Transverse colon (tissue), 3 donors: ENCODE measurements around the gene GRK3.

Experiments
- POLR2A ChIP-seq: fragments of 450-650 bp; IDR thresholded peaks from one replicate; pipeline ENCODE4 v1.6.1; 2016; ENCODE audit warnings: antibody characterized with exemption, mild to moderate bottlenecking, moderate library complexity
- TF ChIP-seq, protein P1 (sequence below), 5 experiments: fragments of 200-600 bp in 3 of 5; fragments of 450-650 bp in 2 of 5; sonication (generic) in 3 of 5; IDR thresholded peaks; 1 replicate in 2 of 5; 2 replicates in 3 of 5; pipeline ENCODE4 v1.5.1; 2016 to 2017; ENCODE audit warnings: antibody characterized with exemption in 5 of 5, inconsistent platforms in 3 of 5, mild to moderate bottlenecking in 2 of 5, moderate library complexity in 1 of 5

DNA sequence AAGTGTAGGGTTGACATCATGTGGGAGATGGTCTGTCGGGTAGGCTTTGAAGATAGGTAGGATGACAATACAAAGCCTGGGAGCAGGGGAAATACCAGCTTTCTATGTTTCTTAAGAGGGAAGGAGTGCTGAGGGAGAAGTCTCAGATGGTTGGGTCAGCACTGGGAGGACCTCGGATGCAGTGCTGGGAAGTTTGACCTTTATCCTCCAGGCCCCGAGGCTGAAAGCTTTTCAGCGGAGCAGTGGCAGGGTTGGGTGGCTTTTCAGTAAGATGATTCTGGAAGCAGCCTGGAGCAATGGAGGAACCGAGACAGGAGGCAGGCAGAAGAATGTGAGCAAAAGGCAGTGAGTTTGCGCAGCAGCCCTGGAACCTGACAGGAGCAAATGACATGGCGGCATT, 134.0 kb downstream of the GRK3 start:
- no peak for TF ChIP-seq POLR2A
- TF ChIP-seq, protein P1, sequence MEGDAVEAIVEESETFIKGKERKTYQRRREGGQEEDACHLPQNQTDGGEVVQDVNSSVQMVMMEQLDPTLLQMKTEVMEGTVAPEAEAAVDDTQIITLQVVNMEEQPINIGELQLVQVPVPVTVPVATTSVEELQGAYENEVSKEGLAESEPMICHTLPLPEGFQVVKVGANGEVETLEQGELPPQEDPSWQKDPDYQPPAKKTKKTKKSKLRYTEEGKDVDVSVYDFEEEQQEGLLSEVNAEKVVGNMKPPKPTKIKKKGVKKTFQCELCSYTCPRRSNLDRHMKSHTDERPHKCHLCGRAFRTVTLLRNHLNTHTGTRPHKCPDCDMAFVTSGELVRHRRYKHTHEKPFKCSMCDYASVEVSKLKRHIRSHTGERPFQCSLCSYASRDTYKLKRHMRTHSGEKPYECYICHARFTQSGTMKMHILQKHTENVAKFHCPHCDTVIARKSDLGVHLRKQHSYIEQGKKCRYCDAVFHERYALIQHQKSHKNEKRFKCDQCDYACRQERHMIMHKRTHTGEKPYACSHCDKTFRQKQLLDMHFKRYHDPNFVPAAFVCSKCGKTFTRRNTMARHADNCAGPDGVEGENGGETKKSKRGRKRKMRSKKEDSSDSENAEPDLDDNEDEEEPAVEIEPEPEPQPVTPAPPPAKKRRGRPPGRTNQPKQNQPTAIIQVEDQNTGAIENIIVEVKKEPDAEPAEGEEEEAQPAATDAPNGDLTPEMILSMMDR (IDR thresholded peaks at IDR 0.05) = no peak
